COLO829 (cell line): ENCODE results near the gene UBXN4.
"Not testable (repeated sequence)": the region's sequence is repeated elsewhere in the genome, so short reads cannot be mapped to it uniquely, and the experiment has no call there.

Source experiments
- DNase-seq: peaks from one replicate; pipeline ENCODE4 v3.0.0; 2012; ENCODE audit warnings: low spot score

Gene UBXN4

DNA sequence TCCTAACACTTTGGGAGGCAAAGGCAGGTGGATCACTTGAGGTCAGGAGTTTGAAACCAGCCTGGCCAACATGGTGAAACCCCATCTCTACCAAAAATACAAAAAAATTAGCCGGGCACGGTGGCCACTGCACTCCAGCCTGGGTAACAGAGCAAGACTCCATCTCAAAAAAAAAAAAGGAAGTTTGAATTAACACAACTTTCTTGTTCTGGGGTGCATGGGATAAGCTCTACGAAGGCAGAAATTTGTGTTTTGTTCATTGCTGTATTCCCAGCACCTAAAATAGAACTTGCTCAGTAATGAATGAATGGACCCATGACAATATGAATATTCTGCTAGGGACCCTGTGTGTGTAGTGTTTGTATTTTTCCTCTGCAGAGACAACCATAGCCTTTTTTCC is 66.2 kb downstream of the UBXN4 start:
- not testable (repeated sequence) for DNase-seq

GRCh38 chr2:135812907-135813511 is 71.4 kb downstream of the UBXN4 start:
- no peak for DNase-seq

DNA sequence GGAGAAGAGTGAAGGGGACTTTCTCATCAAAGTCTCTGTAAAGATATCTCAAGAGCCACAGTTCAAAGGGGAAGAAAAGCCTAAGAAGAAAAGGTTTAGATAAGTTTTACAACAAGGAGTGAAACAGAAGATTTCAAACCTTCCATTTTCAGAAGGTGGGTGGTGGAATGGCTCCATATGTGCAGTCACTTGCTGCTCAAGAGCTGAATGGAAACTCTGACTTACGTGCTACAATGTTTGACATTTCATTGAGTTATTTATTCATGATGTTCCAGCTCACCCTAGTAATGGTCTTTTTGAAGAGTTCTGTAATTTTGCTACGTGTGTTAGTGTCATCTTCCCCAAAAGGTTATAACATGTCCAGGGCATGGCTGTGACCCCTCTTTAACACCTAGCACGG is 73.6 kb downstream of the UBXN4 start:
- no peak for DNase-seq

DNA sequence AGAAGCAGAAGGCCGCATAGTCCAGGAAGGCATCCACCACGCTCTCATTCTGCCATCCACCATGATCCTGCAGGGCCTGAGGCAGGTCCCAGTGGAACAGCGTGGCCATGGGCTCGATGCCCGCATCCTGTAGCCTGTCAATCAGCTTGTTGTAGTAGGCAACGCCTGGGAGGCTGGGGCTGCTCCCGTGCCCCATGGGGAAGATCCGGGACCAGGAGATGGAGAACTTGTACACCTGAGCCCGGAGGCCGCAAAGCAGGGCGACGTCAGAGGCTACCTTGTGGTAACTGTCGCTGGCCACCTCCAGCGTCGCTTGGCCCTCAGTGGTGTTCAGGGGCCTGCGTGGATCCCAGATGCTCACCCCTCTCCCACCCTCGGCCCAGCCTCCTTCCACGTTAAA is 75.8 kb downstream of the UBXN4 start:
- no peak for DNase-seq

- no peak for DNase-seq
Observed at GRCh38 chr2:135817951-135818350, 76.3 kb downstream of the UBXN4 start.

GRCh38 chr2:135818937-135819610 is 77.4 kb downstream of the UBXN4 start:
- no peak for DNase-seq

DNA sequence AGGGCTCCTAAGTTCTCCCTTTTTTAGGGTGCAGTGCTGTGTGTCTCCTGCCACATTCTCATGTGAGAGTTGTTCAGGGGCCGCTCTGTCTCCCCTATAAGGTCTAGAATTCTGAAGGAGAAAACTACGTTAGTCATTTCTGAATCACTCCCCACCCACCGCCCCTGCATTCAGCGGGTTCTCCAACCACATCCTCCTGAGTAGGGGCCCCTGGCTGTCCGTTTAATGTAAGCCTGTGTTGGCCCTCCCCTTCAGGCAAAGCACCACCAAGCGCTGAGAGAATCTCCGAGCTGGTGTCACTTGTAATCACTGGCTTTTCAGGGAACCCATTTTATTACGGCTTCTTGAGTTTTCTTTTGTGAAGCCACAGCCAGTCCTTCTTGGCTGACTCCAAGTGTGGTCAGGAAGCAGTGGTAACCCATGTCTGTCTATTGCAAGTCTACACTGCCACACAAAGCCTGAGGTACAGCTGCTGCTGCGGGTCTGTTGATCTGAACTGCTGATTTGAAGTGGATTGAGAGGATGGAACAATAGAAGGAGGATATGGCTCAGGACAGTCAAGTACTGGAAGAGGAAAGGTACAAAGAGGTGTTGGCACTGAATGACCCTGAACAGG is 78.5 kb downstream of the UBXN4 start:
- no peak for DNase-seq

DNA sequence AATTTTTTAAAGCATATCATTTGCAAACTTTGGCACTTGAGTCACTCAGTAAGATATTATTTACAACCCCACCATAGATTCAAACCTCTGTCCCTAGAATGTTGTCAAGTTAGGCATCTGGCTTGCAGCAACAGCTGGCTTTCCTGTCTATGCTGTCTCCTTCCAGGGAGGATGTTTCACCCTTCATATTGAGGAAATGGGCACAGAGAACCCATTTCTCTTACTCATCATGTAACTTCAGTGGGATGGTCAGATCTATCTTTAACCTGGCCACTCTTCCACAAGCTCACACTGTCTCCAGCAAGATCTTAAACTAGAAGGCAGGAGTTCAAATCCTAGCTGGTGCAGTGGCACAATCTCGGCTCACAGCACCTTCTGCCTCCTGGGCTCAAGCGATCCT is 79.5 kb downstream of the UBXN4 start:
- DNase-seq = no peak

GRCh38 chr2:135822855-135823254 is 81.2 kb downstream of the UBXN4 start:
- no peak for DNase-seq

- no peak for DNase-seq
Observed at GRCh38 chr2:135825131-135825530, 83.5 kb downstream of the UBXN4 start.

GRCh38 chr2:135825550-135826176 is 84.0 kb downstream of the UBXN4 start:
- DNase-seq = no peak

DNA sequence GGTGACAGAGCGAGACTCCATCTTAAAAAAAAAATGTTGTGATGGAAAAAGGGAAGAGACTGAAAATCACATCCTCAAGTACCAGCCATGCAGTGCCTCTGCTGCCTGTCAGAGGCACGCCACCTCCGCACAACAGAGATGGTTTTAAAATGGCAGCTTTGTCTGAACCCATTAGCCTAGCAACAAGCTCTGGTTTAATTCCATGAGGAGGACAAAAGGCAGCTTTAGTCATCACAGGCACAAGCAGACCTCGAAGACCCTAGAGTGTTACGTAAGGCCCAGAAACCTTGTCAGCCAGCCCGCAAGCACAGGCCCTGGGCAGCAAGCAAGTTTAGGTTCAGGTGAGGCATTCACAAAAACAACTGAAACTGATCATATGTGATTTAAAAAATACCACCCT is 84.9 kb downstream of the UBXN4 start:
- no peak for DNase-seq

DNA sequence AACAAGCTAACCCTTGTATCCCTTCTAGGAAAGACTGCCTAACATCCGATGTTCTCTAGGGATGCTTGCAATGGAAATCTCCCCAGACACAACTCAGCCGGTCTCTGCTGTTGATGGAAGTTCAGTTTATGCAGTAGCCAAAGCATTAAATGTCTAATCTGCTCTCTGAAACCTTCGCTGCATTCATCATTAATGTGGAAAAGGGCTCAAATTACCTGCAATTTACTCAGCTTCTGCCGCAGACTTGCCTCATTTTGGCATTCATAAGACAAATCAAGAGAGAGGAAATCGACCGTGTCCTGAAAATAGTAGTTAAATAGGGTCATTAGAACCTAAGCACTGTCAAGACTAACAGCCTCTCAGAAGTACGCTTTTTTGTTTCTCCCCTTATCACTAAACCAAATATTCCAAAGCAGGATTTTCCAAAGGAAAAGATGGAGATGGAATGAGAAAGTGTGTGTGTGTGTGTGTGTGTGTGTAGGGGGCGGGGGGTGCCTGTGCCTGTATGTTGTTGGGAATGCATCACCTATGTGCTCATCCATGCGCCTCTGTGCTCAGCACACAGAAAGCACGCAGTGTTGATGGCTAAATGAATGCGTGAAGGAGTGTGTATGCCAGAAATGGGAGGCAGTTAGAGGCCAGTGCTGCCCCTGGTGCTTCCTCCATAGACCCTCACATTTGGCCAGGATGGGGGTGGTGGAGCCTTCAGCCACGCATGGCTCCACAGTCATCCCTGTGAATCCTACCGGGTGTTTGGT is 87.9 kb downstream of the UBXN4 start:
- no peak for DNase-seq

DNA sequence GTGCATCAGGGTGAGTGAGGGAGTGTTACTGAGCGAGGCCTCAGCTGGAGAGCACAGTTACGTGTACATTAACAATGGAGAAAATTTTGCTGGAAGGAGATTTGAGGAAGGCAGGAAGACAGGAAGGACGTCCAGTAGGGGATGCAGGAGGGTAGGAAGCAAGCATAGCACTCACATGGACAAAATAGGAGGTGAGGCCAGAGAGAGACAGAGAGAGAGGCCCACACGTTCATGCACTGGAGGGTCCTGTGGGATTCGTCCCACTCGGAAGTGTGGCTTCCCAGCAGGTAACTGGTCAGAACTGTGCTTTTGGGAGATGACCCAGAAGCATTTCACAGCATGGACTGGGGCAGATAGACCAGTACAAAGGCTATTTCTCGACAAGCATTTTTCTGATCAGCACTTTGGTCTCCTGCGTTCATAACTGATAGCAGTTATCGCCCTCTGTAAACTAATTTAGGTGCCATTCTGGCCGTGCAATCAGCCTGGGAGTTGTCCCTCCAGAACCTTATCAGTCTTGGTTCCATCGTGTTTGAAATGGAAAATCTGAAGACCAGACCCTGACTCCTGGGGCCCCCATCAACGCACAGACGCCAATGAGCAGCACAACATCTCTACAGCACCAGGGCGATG is 89.6 kb downstream of the UBXN4 start:
- no peak for DNase-seq

DNA sequence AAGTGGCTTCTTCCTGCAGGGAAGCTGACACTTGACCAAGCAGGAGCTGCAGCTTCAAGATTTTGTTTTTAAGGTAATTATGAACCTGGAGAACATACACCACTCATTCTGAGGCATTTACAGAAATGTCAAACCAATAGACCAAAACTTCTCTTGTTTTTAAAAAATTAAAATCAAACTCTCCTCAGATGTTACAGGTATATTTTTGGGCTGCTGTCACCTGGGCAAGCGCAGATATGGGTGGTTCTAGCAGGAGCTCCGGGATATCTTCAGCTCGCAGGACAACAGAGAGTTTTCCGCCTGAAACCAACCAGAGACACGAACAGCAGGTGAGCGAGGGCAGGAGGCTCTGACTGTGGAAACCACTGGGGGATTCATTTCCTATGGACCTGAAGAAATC is 91.2 kb downstream of the UBXN4 start:
- no peak for DNase-seq
